Upper lobe of left lung (tissue), 6 donors: ENCODE results near the gene WDFY3. TPM values are rescaled to one million over a fixed set of nuclear protein-coding genes. Genes with fewer than 3 reads are reported as not detected.

ENCODE experiments used
- ATAC-seq, 2 donors: fragments of 200-7000 bp; cut with Tn5 transposase; one replicate each; pipeline ENCODE4 v1.9.1; 2022; ENCODE audit warnings: mild to moderate bottlenecking in 2 of 2, moderate library complexity in 2 of 2; ENCODE audit not compliant: low FRiP score in 2 of 2
- DNase-seq, 2 donors: peaks; one replicate each; pipeline ENCODE4 v3.0.0-alpha.2; 2019 to 2020
- H3K27ac ChIP-seq, 4 donors: fragments of 200-600 bp; sonication (generic); one replicate each; pipeline ENCODE4 v1.5.1; 2016 to 2019
- H3K27me3 ChIP-seq, 4 donors: fragments of 200-600 bp; sonication (generic); one replicate each; pipeline ENCODE4 v1.5.1; 2017 to 2019
- H3K36me3 ChIP-seq, 4 donors: fragments of 200-600 bp; sonication (generic); one replicate each; pipeline ENCODE4 v1.5.1; 2016 to 2019
- H3K4me1 ChIP-seq, 4 donors: fragments of 200-600 bp; sonication (generic); one replicate each; pipeline ENCODE4 v1.5.1; 2018 to 2019
- H3K4me3 ChIP-seq, 4 donors: fragments of 200-600 bp; sonication (generic); one replicate each; pipeline ENCODE4 v1.5.1; 2017 to 2019; ENCODE audit warnings: mild to moderate bottlenecking in 2 of 4, moderate library complexity in 1 of 4
- H3K9me3 ChIP-seq, 4 donors: fragments of 200-600 bp; sonication (generic); one replicate each; pipeline ENCODE4 v1.5.1; 2018 to 2019
- CTCF ChIP-seq, 6 experiments: fragments of 450-650 bp in 4 of 6; fragments of 200-600 bp in 2 of 6; sonication (generic) in 2 of 6; IDR thresholded peaks; one replicate each; pipeline ENCODE4 v1.5.1; 2016 to 2019; ENCODE audit warnings: antibody characterized with exemption in 6 of 6
- EP300 ChIP-seq, 4 donors: sonication (generic); formaldehyde crosslinking; IDR thresholded peaks; one replicate each; pipeline ENCODE4 v1.5.1; 2017; ENCODE audit warnings: antibody characterized with exemption in 4 of 4, control low read depth in 2 of 4
- POLR2A ChIP-seq, 4 donors: fragments of 450-650 bp; IDR thresholded peaks; one replicate each; pipeline ENCODE4 v1.5.1; 2016 to 2017; ENCODE audit warnings: antibody characterized with exemption in 4 of 4, mild to moderate bottlenecking in 2 of 4
- POLR2AphosphoS5 ChIP-seq, 2 donors: sonication (generic); formaldehyde crosslinking; IDR thresholded peaks; one replicate each; pipeline ENCODE4 v1.5.1; 2017; ENCODE audit warnings: antibody characterized with exemption in 2 of 2
- WGBS, 2 donors: methylation state at CpG; one replicate each; pipeline ENCODE4 v1.1.5; 2017 to 2018; 5-methylcytosine and 5-hydroxymethylcytosine counted together
- total RNA-seq, 6 donors: library from RNA; depleted of rRNA in 4 of 6; stranded (reverse); fragments of >200 nt in 4 of 6; gene quantifications; one replicate each; pipeline versions ENCODE4 v1.1.0 to v1.2.1, GENCODE V29; 2016 to 2021
- donor health status: DM: no; HTN: no; CAD: no; lungs with moderate emphysema.
- donor health status: DM: no; HTN: yes; CAD: no; lungs with severe emphysema.

The WDFY3 gene
- total RNA-seq, 6 donors from 2014 or later: 52.0 to 159 (median 103) TPM

- no peak for ATAC-seq
- Histone ChIP-seq H3K4me3 (no peak overlapping the region), H3K9me3 (no peaks in the 10 kb centered on the region), H3K4me1 (peaks cover 15 to 42% (median 27%) of the 10 kb centered on the region in 4 donors), H3K36me3 (no peaks in the 10 kb centered on the region), H3K27me3 (no peaks in the 10 kb centered on the region), H3K27ac (peak overlapping the region in 1 of 4 donors; percentile 16)
- DNase-seq: no peak
- WGBS, 2 donors: 63 to 80% methylated on average over 3 of the region's 3 CpGs
- no peak for TF ChIP-seq POLR2AphosphoS5 (IDR thresholded peaks at IDR 0.05)
- TF ChIP-seq CTCF (IDR thresholded peaks at IDR 0.05): no peak
- TF ChIP-seq EP300 (IDR thresholded peaks at IDR 0.05): no peak
- TF ChIP-seq POLR2A (IDR thresholded peaks at IDR 0.05): no peak
Observed at GRCh38 chr4:84913176-84913575, 53.3 kb downstream of the WDFY3 start.

- no peak overlapping the region for H3K4me3 ChIP-seq
- WGBS, 2 donors: 65 to 75% methylated on average over 2 of the region's 2 CpGs
- no peaks in the 10 kb centered on the region for H3K9me3 ChIP-seq
- DNase-seq (no peak), ATAC-seq (no peak)
- H3K4me1 ChIP-seq: peaks cover 15 to 43% (median 27%) of the 10 kb centered on the region in 4 donors
- no peaks in the 10 kb centered on the region for H3K27me3 ChIP-seq
- H3K27ac ChIP-seq: peak overlapping the region in 1 of 4 donors; percentile 16
- H3K36me3 ChIP-seq: no peaks in the 10 kb centered on the region
- TF ChIP-seq POLR2AphosphoS5 (IDR thresholded peaks at IDR 0.05) (no peak), EP300 (IDR thresholded peaks at IDR 0.05) (no peak), POLR2A (IDR thresholded peaks at IDR 0.05) (no peak), CTCF (IDR thresholded peaks at IDR 0.05) (no peak)
Observed at GRCh38 chr4:84912741-84913140, 53.7 kb downstream of the WDFY3 start.

DNA sequence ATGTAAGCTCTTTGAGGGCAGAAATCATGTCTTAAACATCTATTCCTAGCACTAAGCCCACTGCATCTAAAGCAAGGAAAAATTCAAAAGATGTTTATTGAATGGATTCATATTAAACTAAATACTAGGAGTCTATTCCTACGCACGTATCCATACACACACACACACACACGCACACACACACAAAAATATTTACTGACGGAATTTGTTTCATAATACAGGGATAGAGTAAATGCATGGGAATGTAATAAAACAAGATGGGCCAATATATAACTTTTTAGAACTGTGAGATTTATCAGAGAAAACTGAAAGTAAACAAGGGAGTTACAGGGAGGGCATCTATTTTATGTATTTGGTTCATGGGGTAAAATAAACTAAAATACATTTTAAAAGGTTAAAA lies 57.6 kb downstream of the WDFY3 start:
- ATAC-seq: no peak
- no peak overlapping the region for H3K4me3 ChIP-seq
- no peak for DNase-seq
- TF ChIP-seq EP300 (IDR thresholded peaks at IDR 0.05) (no peak), POLR2AphosphoS5 (IDR thresholded peaks at IDR 0.05) (no peak), POLR2A (IDR thresholded peaks at IDR 0.05) (no peak), CTCF (IDR thresholded peaks at IDR 0.05) (no peak)
- no peak overlapping the region for H3K27ac ChIP-seq
- no peaks in the 10 kb centered on the region for H3K36me3 ChIP-seq
- WGBS, 2 donors: 93 to 94% methylated on average over 4 of the region's 4 CpGs
- H3K4me1 ChIP-seq: peaks cover 0 to 18% (median 6%) of the 10 kb centered on the region in 4 donors
- H3K27me3 ChIP-seq: no peaks in the 10 kb centered on the region
- no peaks in the 10 kb centered on the region for H3K9me3 ChIP-seq

DNA sequence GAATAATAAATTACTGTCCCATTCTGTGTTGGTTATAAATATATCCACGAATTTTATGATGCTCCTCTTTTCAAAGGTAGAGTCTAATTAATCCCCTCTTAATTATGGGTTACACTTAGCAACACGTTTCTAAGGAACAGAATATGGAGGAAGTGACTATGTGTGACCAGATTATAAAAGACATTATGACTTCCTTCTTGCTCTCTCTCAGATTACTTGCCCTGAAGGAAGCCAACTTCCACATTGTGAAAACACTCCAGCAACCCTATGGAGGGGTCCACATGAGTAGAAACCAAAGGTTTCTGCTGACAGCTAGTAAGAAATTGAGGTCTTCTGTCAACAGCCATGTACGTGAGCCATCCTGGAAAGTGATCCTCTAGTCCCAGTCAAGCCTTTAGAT lies 59.3 kb downstream of the WDFY3 start:
- ATAC-seq (peak in 1 of 2 donors; percentile 45), DNase-seq (no peak)
- TF ChIP-seq CTCF (IDR thresholded peaks at IDR 0.05) (no peak), POLR2AphosphoS5 (IDR thresholded peaks at IDR 0.05) (no peak), EP300 (IDR thresholded peaks at IDR 0.05) (no peak), POLR2A (IDR thresholded peaks at IDR 0.05) (no peak)
- no peaks in the 10 kb centered on the region for H3K9me3 ChIP-seq
- H3K27me3 ChIP-seq: no peaks in the 10 kb centered on the region
- no peaks in the 10 kb centered on the region for H3K36me3 ChIP-seq
- H3K4me1 ChIP-seq: peaks cover 0 to 9% (median 0%) of the 10 kb centered on the region in 4 donors
- no peak overlapping the region for H3K4me3 ChIP-seq
- WGBS, 2 donors: 63 to 76% methylated on average over 3 of the region's 3 CpGs
- H3K27ac ChIP-seq: no peak overlapping the region

GRCh38 chr4:84905646-84906045 lies 60.8 kb downstream of the WDFY3 start:
- Histone ChIP-seq H3K9me3 (no peaks in the 10 kb centered on the region), H3K27ac (no peak overlapping the region), H3K4me1 (peaks cover 0 to 3% (median 0%) of the 10 kb centered on the region in 4 donors), H3K27me3 (no peaks in the 10 kb centered on the region), H3K36me3 (no peaks in the 10 kb centered on the region), H3K4me3 (no peak overlapping the region)
- DNase-seq (no peak), ATAC-seq (no peak)
- no peak for TF ChIP-seq CTCF (IDR thresholded peaks at IDR 0.05)
- TF ChIP-seq POLR2AphosphoS5 (IDR thresholded peaks at IDR 0.05): no peak
- TF ChIP-seq EP300 (IDR thresholded peaks at IDR 0.05): no peak
- TF ChIP-seq POLR2A (IDR thresholded peaks at IDR 0.05): no peak
- WGBS, 2 donors: 96 to 100% methylated on average over 2 of the region's 2 CpGs
